BLaER1 (cell line): Measurements from ENCODE around the gene GLIS1.

Source experiments
- H3K27ac ChIP-seq: shearing (Covaris generic); formaldehyde crosslinking; 2 replicates; pipeline ENCODE4 v1.8.1; 2022
- H3K27me3 ChIP-seq: shearing (Covaris generic); formaldehyde crosslinking; 2 replicates; pipeline ENCODE4 v1.8.1; 2022
- H3K36me3 ChIP-seq: shearing (Covaris generic); formaldehyde crosslinking; 2 replicates; pipeline ENCODE4 v1.8.1; 2022
- H3K4me1 ChIP-seq: shearing (Covaris generic); formaldehyde crosslinking; 2 replicates; pipeline ENCODE4 v1.8.1; 2022
- H3K4me2 ChIP-seq: shearing (Covaris generic); formaldehyde crosslinking; 2 replicates; pipeline ENCODE4 v1.8.1; 2022
- H3K4me3 ChIP-seq: shearing (Covaris generic); formaldehyde crosslinking; 2 replicates; pipeline ENCODE4 v1.8.1; 2022
- H3K9ac ChIP-seq: shearing (Covaris generic); formaldehyde crosslinking; 2 replicates; pipeline ENCODE4 v1.8.1; 2022
- H3K9me3 ChIP-seq: shearing (Covaris generic); formaldehyde crosslinking; 2 replicates; pipeline ENCODE4 v1.8.1; 2022
- H4K20me1 ChIP-seq: shearing (Covaris generic); formaldehyde crosslinking; 2 replicates; pipeline ENCODE4 v1.8.1; 2022
- Cebpa-rat ChIP-seq: shearing (Covaris generic); IDR thresholded peaks from 2 replicates; pipeline ENCODE4 v1.8.1; 2022

GLIS1 gene

GRCh38 chr1:53503433-53504217, 235.3 kb downstream of the GLIS1 start:
- Histone ChIP-seq H3K27ac (no peak overlapping the region), H3K4me2 (no peak overlapping the region), H3K9me3 (no peaks in the 10 kb centered on the region), H3K9ac (no peak overlapping the region), H3K4me3 (no peak overlapping the region), H4K20me1 (no peaks in the 10 kb centered on the region), H3K27me3 (no peaks in the 10 kb centered on the region), H3K36me3 (no peaks in the 10 kb centered on the region), H3K4me1 (peaks cover 31% of the 10 kb centered on the region)
- no peak for TF ChIP-seq Cebpa-rat

GRCh38 chr1:53502641-53503432, 236.1 kb downstream of the GLIS1 start:
- no peaks in the 10 kb centered on the region for H3K9me3 ChIP-seq
- H3K36me3 ChIP-seq = no peaks in the 10 kb centered on the region
- H3K9ac ChIP-seq = no peak overlapping the region
- TF ChIP-seq Cebpa-rat = no peak
- H3K4me2 ChIP-seq = no peak overlapping the region
- peaks cover 37% of the 10 kb centered on the region for H3K4me1 ChIP-seq
- no peak overlapping the region for H3K27ac ChIP-seq
- no peak overlapping the region for H3K4me3 ChIP-seq
- no peaks in the 10 kb centered on the region for H3K27me3 ChIP-seq
- H4K20me1 ChIP-seq = no peaks in the 10 kb centered on the region

GRCh38 chr1:53501065-53502005, 237.6 kb downstream of the GLIS1 start:
- H3K4me1 ChIP-seq = peaks cover 37% of the 10 kb centered on the region
- H3K4me2 ChIP-seq = no peak overlapping the region
- no peaks in the 10 kb centered on the region for H3K27me3 ChIP-seq
- H3K4me3 ChIP-seq = no peak overlapping the region
- no peak for TF ChIP-seq Cebpa-rat
- H3K36me3 ChIP-seq = no peaks in the 10 kb centered on the region
- no peaks in the 10 kb centered on the region for H3K9me3 ChIP-seq
- H4K20me1 ChIP-seq = no peaks in the 10 kb centered on the region
- no peak overlapping the region for H3K9ac ChIP-seq
- H3K27ac ChIP-seq = peak overlapping the region; percentile 26; the same call in 1 of the 2 replicates

GRCh38 chr1:53500204-53501064, 238.5 kb downstream of the GLIS1 start:
- Histone ChIP-seq H4K20me1 (no peaks in the 10 kb centered on the region), H3K27ac (no peak overlapping the region), H3K36me3 (no peaks in the 10 kb centered on the region), H3K4me3 (no peak overlapping the region), H3K9ac (no peak overlapping the region), H3K4me2 (peak overlapping the region; percentile 69), H3K27me3 (no peaks in the 10 kb centered on the region), H3K9me3 (no peaks in the 10 kb centered on the region), H3K4me1 (peaks cover 37% of the 10 kb centered on the region)
- no peak for TF ChIP-seq Cebpa-rat

GRCh38 chr1:53499257-53500203, 239.4 kb downstream of the GLIS1 start:
- H3K4me1 ChIP-seq = peaks cover 37% of the 10 kb centered on the region
- H3K9ac ChIP-seq = no peak overlapping the region
- H3K4me2 ChIP-seq = peak overlapping the region; percentile 69
- no peak for TF ChIP-seq Cebpa-rat
- no peaks in the 10 kb centered on the region for H4K20me1 ChIP-seq
- H3K27me3 ChIP-seq = no peaks in the 10 kb centered on the region
- no peaks in the 10 kb centered on the region for H3K9me3 ChIP-seq
- no peak overlapping the region for H3K27ac ChIP-seq
- no peaks in the 10 kb centered on the region for H3K36me3 ChIP-seq
- no peak overlapping the region for H3K4me3 ChIP-seq

GRCh38 chr1:53498555-53499131, 240.3 kb downstream of the GLIS1 start:
- no peak overlapping the region for H3K4me3 ChIP-seq
- H3K4me1 ChIP-seq = peaks cover 37% of the 10 kb centered on the region
- no peaks in the 10 kb centered on the region for H3K36me3 ChIP-seq
- no peaks in the 10 kb centered on the region for H4K20me1 ChIP-seq
- H3K9me3 ChIP-seq = no peaks in the 10 kb centered on the region
- H3K27me3 ChIP-seq = no peaks in the 10 kb centered on the region
- peak overlapping the region; percentile 69 for H3K4me2 ChIP-seq
- no peak overlapping the region for H3K27ac ChIP-seq
- no peak for TF ChIP-seq Cebpa-rat
- H3K9ac ChIP-seq = no peak overlapping the region

- H3K4me2 ChIP-seq = no peak overlapping the region
- no peaks in the 10 kb centered on the region for H4K20me1 ChIP-seq
- no peaks in the 10 kb centered on the region for H3K36me3 ChIP-seq
- no peak overlapping the region for H3K4me3 ChIP-seq
- H3K9ac ChIP-seq = no peak overlapping the region
- no peaks in the 10 kb centered on the region for H3K9me3 ChIP-seq
- no peak overlapping the region for H3K27ac ChIP-seq
- H3K4me1 ChIP-seq = peaks cover 28% of the 10 kb centered on the region
- H3K27me3 ChIP-seq = no peaks in the 10 kb centered on the region
- no peak for TF ChIP-seq Cebpa-rat
These were observed 243.2 kb downstream of the GLIS1 start for GRCh38 chr1:53495633-53496345.
